Neural crest cell (in vitro differentiated cells): Measurements from ENCODE around the gene VPS35L. TPM values are rescaled to one million over a fixed set of nuclear protein-coding genes. Genes with fewer than 3 reads are reported as not detected.
"Not testable (repeated sequence)": the region's sequence is repeated elsewhere in the genome, so short reads cannot be mapped to it uniquely, and the experiment has no call there.

Source experiments
- DNase-seq: peaks from one replicate; pipeline ENCODE4 v3.0.0; 2021; ENCODE audit warnings: low read depth, mixed read lengths, low spot score
- H3K27ac Mint-ChIP-seq: one replicate; pipeline ENCODE4 v1.8.0; 2021; ENCODE audit warnings: mild to moderate bottlenecking, mixed read lengths; ENCODE audit not compliant: unreplicated experiment
- H3K27me3 Mint-ChIP-seq: 2 replicates; pipeline ENCODE4 v1.8.0; 2021; ENCODE audit warnings: low read depth, mild to moderate bottlenecking, mixed read lengths
- H3K36me3 Mint-ChIP-seq: 2 replicates; pipeline ENCODE4 v1.8.0; 2021; ENCODE audit warnings: low read depth, mild to moderate bottlenecking, mixed read lengths
- H3K4me1 Mint-ChIP-seq: 2 replicates; pipeline ENCODE4 v1.8.0; 2021; ENCODE audit warnings: mixed read lengths
- H3K4me3 Mint-ChIP-seq: one replicate; pipeline ENCODE4 v1.8.0; 2021; ENCODE audit warnings: mild to moderate bottlenecking, mixed read lengths
- H3K9me3 Mint-ChIP-seq: 2 replicates; pipeline ENCODE4 v1.8.0; 2021; ENCODE audit warnings: mixed read lengths
- total RNA-seq: library from RNA; stranded (reverse); gene quantifications from 2 replicates; pipeline ENCODE4 v1.2.1, GENCODE V29; 2021
- TF ChIP-seq, protein P1 (sequence below): fragments of 200-600 bp; sonication (generic); conservative IDR thresholded peaks from 2 replicates; pipeline ENCODE4 v1.5.0; 2021; ENCODE audit warnings: antibody characterized with exemption, mild to moderate bottlenecking

VPS35L gene
- total RNA-seq, 1 donor from 2014 or later: 59.1 TPM

DNA sequence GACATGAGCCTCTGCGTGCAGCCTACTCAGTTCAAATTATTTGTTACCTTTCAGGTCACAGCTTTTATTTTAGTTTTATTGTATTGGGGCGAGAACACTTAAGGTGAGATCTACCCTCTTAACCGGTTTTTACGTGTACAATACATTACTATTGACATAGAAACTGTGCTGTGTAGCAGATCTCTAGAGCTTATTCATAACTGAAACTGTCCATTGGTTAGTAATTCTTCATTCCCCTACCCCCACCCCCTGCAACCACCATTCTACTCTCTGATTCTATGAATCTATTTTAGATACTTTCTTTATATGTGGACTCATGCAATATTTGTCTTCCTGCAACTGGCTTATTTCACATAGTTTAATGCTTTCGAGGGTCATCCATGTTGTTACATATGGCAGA, 119.0 kb downstream of the VPS35L start:
- Mint-ChIP-seq H3K36me3 (peaks cover 11% of the 10 kb centered on the region), H3K27me3 (no peaks in the 10 kb centered on the region), H3K27ac (no peak overlapping the region), H3K4me3 (no peak overlapping the region), H3K9me3 (no peaks in the 10 kb centered on the region), H3K4me1 (no peaks in the 10 kb centered on the region)
- TF ChIP-seq, protein P1, sequence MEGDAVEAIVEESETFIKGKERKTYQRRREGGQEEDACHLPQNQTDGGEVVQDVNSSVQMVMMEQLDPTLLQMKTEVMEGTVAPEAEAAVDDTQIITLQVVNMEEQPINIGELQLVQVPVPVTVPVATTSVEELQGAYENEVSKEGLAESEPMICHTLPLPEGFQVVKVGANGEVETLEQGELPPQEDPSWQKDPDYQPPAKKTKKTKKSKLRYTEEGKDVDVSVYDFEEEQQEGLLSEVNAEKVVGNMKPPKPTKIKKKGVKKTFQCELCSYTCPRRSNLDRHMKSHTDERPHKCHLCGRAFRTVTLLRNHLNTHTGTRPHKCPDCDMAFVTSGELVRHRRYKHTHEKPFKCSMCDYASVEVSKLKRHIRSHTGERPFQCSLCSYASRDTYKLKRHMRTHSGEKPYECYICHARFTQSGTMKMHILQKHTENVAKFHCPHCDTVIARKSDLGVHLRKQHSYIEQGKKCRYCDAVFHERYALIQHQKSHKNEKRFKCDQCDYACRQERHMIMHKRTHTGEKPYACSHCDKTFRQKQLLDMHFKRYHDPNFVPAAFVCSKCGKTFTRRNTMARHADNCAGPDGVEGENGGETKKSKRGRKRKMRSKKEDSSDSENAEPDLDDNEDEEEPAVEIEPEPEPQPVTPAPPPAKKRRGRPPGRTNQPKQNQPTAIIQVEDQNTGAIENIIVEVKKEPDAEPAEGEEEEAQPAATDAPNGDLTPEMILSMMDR: no peak
- DNase-seq: no peak

DNA sequence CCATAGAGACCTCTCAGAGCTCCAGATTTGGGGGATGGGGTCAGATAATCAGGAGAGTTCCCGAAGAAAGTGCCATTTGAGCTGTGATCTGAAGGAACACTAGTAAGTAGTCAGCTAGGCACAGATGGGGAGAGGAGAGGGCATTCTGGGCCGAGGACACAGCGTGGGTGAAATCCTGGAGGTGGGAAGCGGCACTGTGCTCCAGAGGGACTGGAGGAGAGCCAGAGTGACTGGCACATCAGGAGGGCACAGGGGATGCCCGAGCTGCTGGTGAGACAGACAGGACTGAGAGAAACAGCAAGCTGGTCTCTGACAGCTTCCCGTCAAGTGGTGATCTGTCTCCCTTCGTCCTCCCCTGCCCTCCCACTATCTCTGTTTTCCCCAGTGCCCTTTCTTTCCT, 121.9 kb downstream of the VPS35L start:
- no peak for DNase-seq
- Mint-ChIP-seq H3K27ac (peak overlapping the region; percentile 75), H3K4me1 (no peaks in the 10 kb centered on the region), H3K27me3 (no peaks in the 10 kb centered on the region), H3K4me3 (no peak overlapping the region), H3K36me3 (peaks cover 11% of the 10 kb centered on the region), H3K9me3 (no peaks in the 10 kb centered on the region)
- TF ChIP-seq, protein P1: no peak

DNA sequence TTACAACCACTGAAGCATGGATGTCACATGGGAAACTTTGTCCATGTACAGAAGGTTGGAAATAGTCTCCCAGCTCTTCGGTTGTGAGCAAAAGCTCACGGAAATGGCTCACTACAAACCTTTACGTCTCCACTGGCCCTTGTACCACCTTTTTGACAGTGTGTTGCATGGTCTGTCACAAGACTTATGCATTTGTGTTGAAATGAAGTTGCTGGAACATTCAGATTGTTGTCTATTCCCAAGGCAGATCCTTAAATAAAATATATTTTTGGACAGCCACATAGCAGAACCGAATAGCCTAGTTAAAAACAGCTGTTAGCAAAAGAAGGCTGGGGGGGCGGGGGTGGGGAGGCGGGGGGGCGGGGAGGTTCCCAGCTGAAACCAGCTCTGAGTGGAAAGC, 123.3 kb downstream of the VPS35L start:
- Mint-ChIP-seq H3K36me3 (peaks cover 21% of the 10 kb centered on the region), H3K4me1 (no peaks in the 10 kb centered on the region), H3K27me3 (no peaks in the 10 kb centered on the region), H3K9me3 (peaks cover 4% of the 10 kb centered on the region), H3K4me3 (no peak overlapping the region), H3K27ac (no peak overlapping the region)
- TF ChIP-seq, protein P1: no peak
- no peak for DNase-seq

DNA sequence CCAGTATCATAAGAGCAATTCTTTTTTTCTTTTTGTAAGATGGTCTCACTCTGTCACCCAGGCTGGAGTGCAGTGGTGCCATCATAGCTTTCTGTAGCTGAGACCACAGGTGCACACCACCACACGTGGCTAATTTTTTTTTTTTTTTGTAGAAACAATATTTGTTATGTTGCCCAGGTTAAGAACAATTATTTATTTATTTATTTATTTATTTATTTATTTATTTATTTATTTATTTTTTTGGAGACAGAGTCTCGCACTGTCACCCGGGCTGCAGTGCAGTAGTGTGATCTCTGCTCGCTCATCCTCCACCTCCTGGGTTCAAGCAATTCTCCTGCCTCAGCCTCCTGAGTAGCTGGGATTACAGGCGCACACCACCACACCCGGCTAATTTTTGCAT, 123.8 kb downstream of the VPS35L start:
- Mint-ChIP-seq H3K27ac (peak overlapping the region; percentile 2), H3K36me3 (peaks cover 23% of the 10 kb centered on the region)
- not testable (repeated sequence) for H3K4me1 Mint-ChIP-seq, H3K4me3 Mint-ChIP-seq, H3K27me3 Mint-ChIP-seq, H3K9me3 Mint-ChIP-seq, DNase-seq

DNA sequence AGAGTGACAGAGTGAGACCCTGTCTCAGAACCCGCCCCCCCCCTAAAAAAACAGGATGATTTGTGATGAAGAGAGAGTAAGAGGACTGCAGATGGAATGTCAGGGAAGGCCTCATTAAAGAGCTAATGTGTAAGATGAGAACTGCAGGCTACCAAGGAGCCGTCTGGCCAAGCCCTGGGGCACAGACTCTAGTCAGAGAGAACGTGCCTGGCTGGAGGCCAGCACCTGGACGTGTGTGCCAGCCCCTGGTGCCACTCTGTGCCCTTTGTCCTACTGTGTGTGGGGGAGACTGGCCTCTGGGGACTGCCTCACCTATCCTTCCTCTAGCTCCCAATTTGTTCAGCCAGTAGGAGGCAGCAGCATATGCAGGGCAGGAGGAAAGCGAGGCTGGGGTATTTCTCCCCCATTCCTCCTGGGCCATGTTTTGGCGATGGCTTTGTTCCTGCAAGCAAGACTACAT, 125.4 kb downstream of the VPS35L start:
- Mint-ChIP-seq H3K27ac (no peak overlapping the region), H3K4me1 (peaks cover 4% of the 10 kb centered on the region), H3K9me3 (peaks cover 10% of the 10 kb centered on the region), H3K36me3 (peaks cover 31% of the 10 kb centered on the region), H3K27me3 (no peaks in the 10 kb centered on the region), H3K4me3 (no peak overlapping the region)
- TF ChIP-seq, protein P1: no peak
- no peak for DNase-seq

DNA sequence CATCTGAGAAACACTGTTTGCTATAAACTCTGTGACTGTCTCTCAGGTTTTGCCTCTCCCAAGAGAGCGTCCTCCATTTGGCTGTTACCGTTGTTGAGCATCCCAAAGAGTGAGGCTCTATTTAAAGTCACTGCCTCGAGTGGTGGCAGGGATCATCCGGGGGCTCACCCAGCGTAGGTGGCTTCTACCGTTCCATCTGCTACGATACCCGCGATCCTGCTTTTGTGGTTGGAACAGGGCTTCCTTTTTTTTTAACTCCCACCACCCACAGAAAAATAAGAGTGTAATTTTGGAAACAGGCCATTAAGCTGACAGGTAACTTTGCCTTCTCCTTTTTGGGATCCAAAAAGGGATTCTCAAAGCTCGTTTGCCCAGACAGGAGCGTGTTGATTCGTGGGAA, 126.1 kb downstream of the VPS35L start:
- Mint-ChIP-seq H3K27me3 (no peaks in the 10 kb centered on the region), H3K9me3 (peaks cover 10% of the 10 kb centered on the region), H3K4me1 (peaks cover 10% of the 10 kb centered on the region), H3K36me3 (peaks cover 34% of the 10 kb centered on the region), H3K27ac (no peak overlapping the region), H3K4me3 (no peak overlapping the region)
- TF ChIP-seq, protein P1: no peak
- DNase-seq: no peak
